Astrocyte (in vitro differentiated cells and primary cell): Measurements from ENCODE around the gene IFT88. TPM values are rescaled to one million over a fixed set of nuclear protein-coding genes. Genes with fewer than 3 reads are reported as not detected.

Experiments
- DNase-seq: peaks from one replicate; pipeline ENCODE4 v3.0.0-alpha.2; 2010; ENCODE audit warnings: low read depth
- FAIRE-seq: peaks from 2 replicates; lab custom pipeline; 2011; peaks lifted over from hg19 to GRCh38; lab: Jason Lieb, UNC
- H2AFZ ChIP-seq: 2 replicates; pipeline ENCODE4 v1.6.0; 2012; ENCODE audit warnings: low read depth, low read length, inconsistent platforms
- H3K27ac ChIP-seq: 2 replicates; pipeline ENCODE4 v1.5.1; 2011; ENCODE audit warnings: low read depth, low read length, inconsistent platforms
- H3K27me3 ChIP-seq: 2 replicates; pipeline ENCODE4 v1.6.0; 2011; ENCODE audit warnings: low read length, inconsistent platforms; ENCODE audit not compliant: insufficient read depth
- H3K36me3 ChIP-seq: 2 replicates; pipeline ENCODE4 v1.5.1; 2011; ENCODE audit warnings: low read length, inconsistent platforms; ENCODE audit not compliant: insufficient read depth
- H3K4me1 ChIP-seq: 2 replicates; pipeline ENCODE4 v1.5.1; 2011; ENCODE audit warnings: low read length, inconsistent platforms; ENCODE audit not compliant: insufficient read depth
- H3K4me2 ChIP-seq: 2 replicates; pipeline ENCODE4 v1.6.0; 2012; ENCODE audit warnings: low read length, inconsistent platforms
- H3K4me3 ChIP-seq: 2 replicates; pipeline ENCODE4 v1.5.1; 2011; ENCODE audit warnings: low read depth, mild to moderate bottlenecking, low read length, inconsistent platforms; ENCODE audit not compliant: insufficient read depth
- H3K79me2 ChIP-seq: 2 replicates; pipeline ENCODE4 v1.6.0; 2012; ENCODE audit warnings: mild to moderate bottlenecking, low read length, inconsistent platforms; ENCODE audit not compliant: insufficient read depth
- H3K9ac ChIP-seq: 2 replicates; pipeline ENCODE4 v1.6.0; 2012; ENCODE audit warnings: mild to moderate bottlenecking, low read length, inconsistent platforms
- H3K9me3 ChIP-seq: 2 replicates; pipeline ENCODE4 v1.5.1; 2012; ENCODE audit warnings: low read depth, mild to moderate bottlenecking, low read length, inconsistent platforms; ENCODE audit not compliant: insufficient read depth
- H4K20me1 ChIP-seq: 2 replicates; pipeline ENCODE4 v1.6.0; 2012; ENCODE audit warnings: low read length, inconsistent platforms; ENCODE audit not compliant: insufficient read depth
- H3K27ac Mint-ChIP-seq: one replicate; pipeline ENCODE4 v1.8.0; 2021; ENCODE audit warnings: mild to moderate bottlenecking, mixed read lengths; ENCODE audit not compliant: unreplicated experiment
- H3K27me3 Mint-ChIP-seq: one replicate; pipeline ENCODE4 v1.8.0; 2021; ENCODE audit warnings: low read depth, mixed read lengths; ENCODE audit not compliant: unreplicated experiment
- H3K36me3 Mint-ChIP-seq: one replicate; pipeline ENCODE4 v1.8.0; 2021; ENCODE audit warnings: low read depth, mixed read lengths; ENCODE audit not compliant: unreplicated experiment
- H3K4me1 Mint-ChIP-seq: one replicate; pipeline ENCODE4 v1.8.0; 2021; ENCODE audit warnings: low read depth, mixed read lengths; ENCODE audit not compliant: unreplicated experiment
- H3K4me3 Mint-ChIP-seq: one replicate; pipeline ENCODE4 v1.8.0; 2021; ENCODE audit warnings: mild to moderate bottlenecking, moderate library complexity, mixed read lengths; ENCODE audit not compliant: unreplicated experiment
- H3K9me3 Mint-ChIP-seq: one replicate; pipeline ENCODE4 v1.8.0; 2021; ENCODE audit warnings: mild to moderate bottlenecking, mixed read lengths; ENCODE audit not compliant: unreplicated experiment
- CTCF ChIP-seq: IDR thresholded peaks from 2 replicates; pipeline ENCODE4 v1.5.1; 2011; ENCODE audit warnings: low read depth, mild to moderate bottlenecking, inconsistent platforms, low read length, moderate library complexity; ENCODE audit not compliant: insufficient read depth
- EZH2 ChIP-seq: IDR thresholded peaks from 2 replicates; pipeline ENCODE4 v1.6.1; 2012; ENCODE audit warnings: mild to moderate bottlenecking, low read length, inconsistent platforms; ENCODE audit not compliant: insufficient read depth
- total RNA-seq: library from RNA; stranded (reverse); gene quantifications from 2 replicates; pipeline ENCODE4 v1.2.1, GENCODE V29; 2021

Gene IFT88
- total RNA-seq, 1 donor from 2014 or later, result 7.6 TPM

GRCh38 chr13:20667857-20668437 is 101.0 kb downstream of the IFT88 start:
- Histone ChIP-seq H3K4me2 (no peak overlapping the region), H2AFZ (no peak overlapping the region), H3K9ac (no peak overlapping the region), H3K4me3 (no peak overlapping the region), H3K4me1 (no peaks in the 10 kb centered on the region), H3K9me3 (no peaks in the 10 kb centered on the region), H3K36me3 (no peaks in the 10 kb centered on the region), H3K27ac (no peak overlapping the region), H3K27me3 (no peaks in the 10 kb centered on the region), H4K20me1 (no peaks in the 10 kb centered on the region), H3K79me2 (no peaks in the 10 kb centered on the region)
- DNase-seq (no peak), FAIRE-seq (no peak)
- H3K4me3 Mint-ChIP-seq, result no peak overlapping the region
- TF ChIP-seq CTCF (no peak), EZH2 (no peak)
- no peaks in the 10 kb centered on the region for H3K27me3 Mint-ChIP-seq
- H3K36me3 Mint-ChIP-seq, result peaks cover 5% of the 10 kb centered on the region
- no peaks in the 10 kb centered on the region for H3K4me1 Mint-ChIP-seq
- no peak overlapping the region for H3K27ac Mint-ChIP-seq
- H3K9me3 Mint-ChIP-seq, result no peaks in the 10 kb centered on the region

- H3K27ac Mint-ChIP-seq, result no peak overlapping the region
- Histone ChIP-seq H3K4me1 (no peaks in the 10 kb centered on the region), H3K9me3 (no peaks in the 10 kb centered on the region), H3K27me3 (no peaks in the 10 kb centered on the region), H3K27ac (no peak overlapping the region), H2AFZ (no peak overlapping the region), H3K4me2 (no peak overlapping the region), H3K79me2 (no peaks in the 10 kb centered on the region), H4K20me1 (no peaks in the 10 kb centered on the region), H3K4me3 (no peak overlapping the region), H3K9ac (no peak overlapping the region), H3K36me3 (no peaks in the 10 kb centered on the region)
- no peak overlapping the region for H3K4me3 Mint-ChIP-seq
- DNase-seq (no peak), FAIRE-seq (no peak)
- TF ChIP-seq CTCF, result no peak
- no peak for TF ChIP-seq EZH2
- H3K36me3 Mint-ChIP-seq, result peaks cover 5% of the 10 kb centered on the region
- no peaks in the 10 kb centered on the region for H3K9me3 Mint-ChIP-seq
- no peaks in the 10 kb centered on the region for H3K4me1 Mint-ChIP-seq
- H3K27me3 Mint-ChIP-seq, result no peaks in the 10 kb centered on the region
Measured at GRCh38 chr13:20669162-20669561, 102.2 kb downstream of the IFT88 start.

GRCh38 chr13:20671789-20672188 is 104.8 kb downstream of the IFT88 start:
- Mint-ChIP-seq H3K27me3 (no peaks in the 10 kb centered on the region), H3K4me3 (no peak overlapping the region), H3K4me1 (no peaks in the 10 kb centered on the region), H3K9me3 (no peaks in the 10 kb centered on the region), H3K27ac (no peak overlapping the region), H3K36me3 (peaks cover 3% of the 10 kb centered on the region)
- Histone ChIP-seq H3K4me1 (no peaks in the 10 kb centered on the region), H2AFZ (no peak overlapping the region), H3K4me2 (no peak overlapping the region), H3K4me3 (no peak overlapping the region), H3K27me3 (no peaks in the 10 kb centered on the region), H3K36me3 (no peaks in the 10 kb centered on the region), H4K20me1 (no peaks in the 10 kb centered on the region), H3K27ac (no peak overlapping the region), H3K9ac (no peak overlapping the region), H3K9me3 (no peaks in the 10 kb centered on the region), H3K79me2 (no peaks in the 10 kb centered on the region)
- TF ChIP-seq CTCF (no peak), EZH2 (no peak)
- no peak for FAIRE-seq
- DNase-seq, result no peak
